Subcutaneous adipose tissue (tissue), 4 donors: Measurements from ENCODE around the gene DBNL. TPM values are rescaled to one million over a fixed set of nuclear protein-coding genes. Genes with fewer than 3 reads are reported as not detected.

Experiments used
- total RNA-seq, 4 donors: library from RNA; depleted of rRNA; stranded (reverse); fragments of >200 nt; gene quantifications; one replicate each; pipeline ENCODE4 v1.1.0, GENCODE V29; 2016
- TF ChIP-seq, protein P1 (sequence below): fragments of 450-650 bp; IDR thresholded peaks from one replicate; pipeline ENCODE4 v1.5.1; 2016; ENCODE audit warnings: low read depth, mild to moderate bottlenecking, control low read depth, antibody characterized with exemption, moderate library complexity

The DBNL gene
- total RNA-seq, 4 donors from 2014 or later: 62.3 to 133 (median 103) TPM

DNA sequence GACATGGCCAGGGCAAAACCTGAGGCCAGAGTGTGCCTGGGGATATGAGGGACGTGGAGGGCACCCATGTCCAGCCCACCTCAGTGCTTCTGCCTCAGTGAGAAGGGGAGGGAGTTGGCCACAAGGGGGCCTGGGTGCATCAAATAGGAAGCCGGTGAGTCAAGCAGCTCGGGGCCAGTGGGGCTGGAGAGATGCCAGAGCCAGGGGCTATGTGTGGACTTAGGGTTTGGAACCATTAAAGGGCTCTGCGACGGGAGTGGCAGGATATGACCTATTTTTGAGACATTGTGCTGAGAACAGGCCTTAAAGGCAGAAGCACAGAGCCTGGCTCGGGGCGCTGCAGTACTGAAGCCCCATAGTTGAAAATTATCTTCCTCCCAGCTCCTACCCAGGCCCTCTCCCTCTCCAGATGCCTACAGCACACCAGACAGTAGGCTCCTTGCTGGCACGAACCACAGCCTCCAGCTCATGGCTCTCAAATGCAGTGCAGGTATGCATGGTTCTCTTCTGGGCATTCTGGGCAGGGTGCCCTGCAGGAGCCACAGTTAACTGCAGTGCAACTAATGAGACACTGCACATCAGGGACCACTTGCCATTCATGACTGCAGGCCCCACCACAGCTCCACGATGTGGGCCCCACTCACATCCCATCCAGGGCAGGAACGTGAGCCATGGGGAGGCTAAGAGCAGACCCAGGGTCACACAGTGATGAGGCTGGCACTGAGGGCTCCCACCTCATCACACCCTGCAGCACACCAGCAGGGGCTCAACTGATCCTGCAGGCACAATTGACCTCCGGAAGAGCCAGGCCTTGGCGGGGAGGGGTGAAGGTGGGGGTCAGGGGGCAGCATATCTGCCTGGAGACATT, 28.1 kb downstream of the DBNL start:
- TF ChIP-seq, protein P1, sequence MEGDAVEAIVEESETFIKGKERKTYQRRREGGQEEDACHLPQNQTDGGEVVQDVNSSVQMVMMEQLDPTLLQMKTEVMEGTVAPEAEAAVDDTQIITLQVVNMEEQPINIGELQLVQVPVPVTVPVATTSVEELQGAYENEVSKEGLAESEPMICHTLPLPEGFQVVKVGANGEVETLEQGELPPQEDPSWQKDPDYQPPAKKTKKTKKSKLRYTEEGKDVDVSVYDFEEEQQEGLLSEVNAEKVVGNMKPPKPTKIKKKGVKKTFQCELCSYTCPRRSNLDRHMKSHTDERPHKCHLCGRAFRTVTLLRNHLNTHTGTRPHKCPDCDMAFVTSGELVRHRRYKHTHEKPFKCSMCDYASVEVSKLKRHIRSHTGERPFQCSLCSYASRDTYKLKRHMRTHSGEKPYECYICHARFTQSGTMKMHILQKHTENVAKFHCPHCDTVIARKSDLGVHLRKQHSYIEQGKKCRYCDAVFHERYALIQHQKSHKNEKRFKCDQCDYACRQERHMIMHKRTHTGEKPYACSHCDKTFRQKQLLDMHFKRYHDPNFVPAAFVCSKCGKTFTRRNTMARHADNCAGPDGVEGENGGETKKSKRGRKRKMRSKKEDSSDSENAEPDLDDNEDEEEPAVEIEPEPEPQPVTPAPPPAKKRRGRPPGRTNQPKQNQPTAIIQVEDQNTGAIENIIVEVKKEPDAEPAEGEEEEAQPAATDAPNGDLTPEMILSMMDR: no peak

DNA sequence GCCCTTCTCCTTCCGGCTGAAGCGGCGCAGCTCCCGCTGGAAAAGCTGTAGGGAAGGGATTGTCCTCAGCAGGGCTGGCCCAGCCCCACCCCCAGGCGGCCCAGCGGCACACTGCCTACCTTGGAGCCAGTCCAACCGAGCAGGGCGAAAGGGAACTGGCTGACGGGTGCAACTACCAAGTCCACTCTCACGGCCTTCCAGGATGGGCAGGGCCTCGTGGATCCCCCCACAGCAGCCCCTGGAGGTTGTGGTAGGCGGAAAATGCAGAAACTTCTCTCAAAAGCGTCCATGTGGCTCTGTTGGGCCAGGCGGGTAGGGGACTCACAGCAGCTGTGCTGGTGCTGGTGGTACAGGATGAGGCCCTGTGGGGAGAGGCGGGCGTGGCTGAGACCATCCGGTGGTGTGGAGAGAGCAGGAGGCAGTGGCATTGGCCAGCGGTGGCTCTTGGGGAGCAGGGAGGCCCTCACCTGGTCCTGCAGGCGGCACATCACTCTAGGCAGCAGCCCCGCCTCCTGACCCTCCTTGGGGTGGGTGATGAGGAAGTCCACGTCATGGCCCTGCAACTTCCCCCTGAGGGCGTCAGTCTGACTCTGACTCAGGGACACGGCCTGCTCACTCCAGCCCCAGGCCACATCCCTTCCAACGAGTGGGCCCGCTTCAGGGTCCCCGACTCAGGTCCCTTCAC, 29.3 kb downstream of the DBNL start:
- TF ChIP-seq, protein P1: no peak

DNA sequence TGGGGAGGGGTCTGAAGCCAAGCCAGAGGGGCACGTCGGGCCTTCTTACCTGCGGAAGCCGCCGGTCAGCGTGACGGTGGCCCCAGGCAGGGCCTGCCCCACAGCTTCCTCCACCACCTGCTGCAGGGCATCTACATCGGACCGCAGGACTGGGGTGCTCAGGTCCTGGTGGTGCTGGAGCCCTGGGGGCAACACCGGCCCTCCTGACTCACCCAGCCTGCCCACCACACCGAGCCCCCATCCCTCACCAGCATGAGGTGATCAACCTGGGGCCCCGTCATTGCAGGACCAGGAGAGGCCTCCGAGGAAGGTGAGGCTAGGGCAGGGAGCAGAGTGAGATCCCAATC, 29.8 kb downstream of the DBNL start:
- TF ChIP-seq, protein P1: no peak

DNA sequence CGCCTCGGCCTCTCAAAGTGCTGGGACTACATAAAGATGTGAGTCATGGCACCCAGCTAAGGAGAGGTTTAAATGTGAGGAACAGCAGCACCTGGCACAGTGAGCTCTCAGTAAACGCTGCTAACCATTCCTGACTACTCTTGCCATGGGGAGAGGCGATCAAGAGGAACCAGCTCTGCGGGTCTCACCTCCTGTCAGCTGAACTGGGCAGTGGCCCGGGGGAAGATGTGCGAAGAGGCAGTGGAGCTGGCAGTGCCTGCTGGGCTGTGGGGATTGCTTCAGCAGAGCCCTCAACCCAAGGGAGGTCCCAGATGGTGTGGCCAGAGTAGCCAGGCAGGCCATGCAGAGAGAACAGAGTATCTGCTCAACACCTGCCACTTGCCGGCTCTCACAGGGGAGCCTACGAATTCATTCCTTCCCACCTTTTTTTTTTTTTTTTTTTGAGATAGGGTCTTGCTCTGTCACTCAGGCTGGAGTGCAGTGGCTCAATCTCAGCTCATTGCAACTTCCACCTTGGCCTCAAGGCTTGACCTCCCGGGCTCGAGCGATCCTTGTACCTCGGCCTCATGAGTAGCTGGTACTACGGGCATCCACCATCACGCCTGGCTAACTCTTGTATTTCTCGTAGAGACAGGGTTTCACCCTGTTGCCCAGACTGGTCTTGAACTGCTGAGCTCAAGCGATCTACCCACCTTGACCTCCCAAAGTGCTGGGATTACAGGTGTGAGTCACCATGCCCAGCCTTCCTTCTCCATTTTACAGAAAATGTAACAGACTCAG, 31.0 kb downstream of the DBNL start:
- TF ChIP-seq, protein P1: no peak

DNA sequence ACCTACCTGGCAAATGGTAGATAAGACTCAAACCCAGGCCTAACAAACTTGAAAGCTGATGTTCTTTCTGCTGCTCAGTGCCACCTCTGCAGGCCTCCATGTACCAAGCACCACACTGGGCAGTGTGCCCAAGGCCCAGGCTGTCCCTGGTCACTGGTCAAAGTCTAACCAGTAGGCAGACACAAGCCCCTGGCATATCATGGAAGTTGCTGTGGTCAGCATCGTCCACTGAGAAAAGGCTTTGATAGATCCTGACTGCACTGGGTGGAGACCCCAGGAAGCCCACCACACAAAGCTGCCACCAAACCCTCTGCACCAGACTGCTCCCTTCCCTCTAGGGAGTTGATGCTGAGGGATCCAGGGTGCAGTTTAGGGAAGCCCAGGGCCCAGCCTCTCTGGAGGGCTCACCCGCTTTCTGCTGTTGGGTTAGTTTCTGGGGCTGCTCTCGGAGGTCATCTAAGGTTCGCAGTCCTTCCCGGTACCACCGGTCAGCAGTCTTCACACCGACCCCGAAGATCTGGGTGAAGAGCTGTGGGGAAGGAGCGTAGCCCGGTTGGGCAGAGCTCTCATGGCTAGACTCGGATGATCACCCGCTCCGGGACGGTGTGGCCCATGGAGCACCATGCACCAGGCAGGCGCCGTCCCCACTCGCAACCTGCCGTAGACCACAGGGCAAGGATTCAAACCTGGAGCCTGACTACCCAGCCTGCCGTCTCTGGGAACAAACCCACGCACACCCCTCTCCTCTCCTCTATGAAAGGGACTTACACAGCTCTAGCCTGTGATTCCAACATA, 31.8 kb downstream of the DBNL start:
- TF ChIP-seq, protein P1: no peak

DNA sequence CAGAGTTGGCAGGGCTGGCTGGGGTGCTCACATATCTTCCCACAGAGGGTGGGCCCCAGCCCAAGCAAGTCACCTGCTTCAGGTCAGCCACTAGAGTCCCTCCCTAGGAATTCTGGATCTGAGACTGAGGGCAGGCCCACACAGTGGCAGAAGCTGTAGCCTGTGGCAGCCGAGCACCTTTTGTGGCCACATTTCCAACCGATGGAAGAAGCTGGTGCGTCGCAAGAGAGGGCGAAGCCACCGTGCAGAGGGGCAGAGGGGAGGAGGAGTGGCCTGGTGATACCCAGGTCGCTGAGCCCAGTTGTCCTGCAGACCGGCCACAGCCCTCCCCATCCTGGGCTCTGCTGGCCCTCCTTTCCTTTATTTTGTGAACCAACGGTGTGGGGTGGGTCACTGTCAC, 32.6 kb downstream of the DBNL start:
- TF ChIP-seq, protein P1: no peak
